ENCODE results near the gene FHAD1. TPM values are rescaled to one million over a fixed set of nuclear protein-coding genes. Genes with fewer than 3 reads are reported as not detected.

The FHAD1 gene
- total and polyA plus RNA-seq, 2 of the 13 experiments (the other 11 are each of a cell fraction or from before 2014, with no cell fraction given) = not detected

GRCh38 chr1:15206418-15207030, 40.5 kb upstream of the FHAD1 start (continued):
- TF ChIP-seq CCDC6 (CRISPR knock-in tag; IDR thresholded peaks at IDR 0.05) (no peak), ZNF343 (CRISPR knock-in tag; IDR thresholded peaks at IDR 0.05) (0 out of 2 replicates have a peak, but pooled peaks have one; percentile 31), HNRNPL (IDR thresholded peaks at IDR 0.05; ENCODE audit: low read depth, low read length) (no peak), THAP11 (CRISPR knock-in tag; IDR thresholded peaks at IDR 0.05) (0 out of 2 replicates have a peak, but pooled peaks have one; percentile 23), ZEB1 (IDR thresholded peaks at IDR 0.05; ENCODE audit: insufficient replicate concordance, low read depth) (no peak), ZNF230 (CRISPR knock-in tag; IDR thresholded peaks at IDR 0.05) (0 out of 2 replicates have a peak, but pooled peaks have one; percentile 73), DR1 (CRISPR knock-in tag; IDR thresholded peaks at IDR 0.05) (no peak), FOXP4 (CRISPR knock-in tag; IDR thresholded peaks at IDR 0.05) (peak; percentile 82), PHF8 (CRISPR knock-in tag; IDR thresholded peaks at IDR 0.05) (no peak), ZBTB8A (CRISPR knock-in tag; IDR thresholded peaks at IDR 0.05; ENCODE audit: borderline replicate concordance, low read depth) (no peak), GTF3A (CRISPR knock-in tag; conservative IDR thresholded peaks at IDR 0.05) (no peak), ZNF513 (CRISPR knock-in tag; conservative IDR thresholded peaks at IDR 0.05) (no peak), ZNF879 (CRISPR knock-in tag; IDR thresholded peaks at IDR 0.05) (no peak), GRHL1 (CRISPR knock-in tag; conservative IDR thresholded peaks at IDR 0.05) (no peak), EEA1 (CRISPR knock-in tag; IDR thresholded peaks at IDR 0.05; ENCODE audit: borderline replicate concordance) (no peak), PRPF4 (IDR thresholded peaks at IDR 0.05; ENCODE audit: low read depth, low read length, poor library complexity, severe bottlenecking) (no peak)
- TF ChIP-seq, protein P1, sequence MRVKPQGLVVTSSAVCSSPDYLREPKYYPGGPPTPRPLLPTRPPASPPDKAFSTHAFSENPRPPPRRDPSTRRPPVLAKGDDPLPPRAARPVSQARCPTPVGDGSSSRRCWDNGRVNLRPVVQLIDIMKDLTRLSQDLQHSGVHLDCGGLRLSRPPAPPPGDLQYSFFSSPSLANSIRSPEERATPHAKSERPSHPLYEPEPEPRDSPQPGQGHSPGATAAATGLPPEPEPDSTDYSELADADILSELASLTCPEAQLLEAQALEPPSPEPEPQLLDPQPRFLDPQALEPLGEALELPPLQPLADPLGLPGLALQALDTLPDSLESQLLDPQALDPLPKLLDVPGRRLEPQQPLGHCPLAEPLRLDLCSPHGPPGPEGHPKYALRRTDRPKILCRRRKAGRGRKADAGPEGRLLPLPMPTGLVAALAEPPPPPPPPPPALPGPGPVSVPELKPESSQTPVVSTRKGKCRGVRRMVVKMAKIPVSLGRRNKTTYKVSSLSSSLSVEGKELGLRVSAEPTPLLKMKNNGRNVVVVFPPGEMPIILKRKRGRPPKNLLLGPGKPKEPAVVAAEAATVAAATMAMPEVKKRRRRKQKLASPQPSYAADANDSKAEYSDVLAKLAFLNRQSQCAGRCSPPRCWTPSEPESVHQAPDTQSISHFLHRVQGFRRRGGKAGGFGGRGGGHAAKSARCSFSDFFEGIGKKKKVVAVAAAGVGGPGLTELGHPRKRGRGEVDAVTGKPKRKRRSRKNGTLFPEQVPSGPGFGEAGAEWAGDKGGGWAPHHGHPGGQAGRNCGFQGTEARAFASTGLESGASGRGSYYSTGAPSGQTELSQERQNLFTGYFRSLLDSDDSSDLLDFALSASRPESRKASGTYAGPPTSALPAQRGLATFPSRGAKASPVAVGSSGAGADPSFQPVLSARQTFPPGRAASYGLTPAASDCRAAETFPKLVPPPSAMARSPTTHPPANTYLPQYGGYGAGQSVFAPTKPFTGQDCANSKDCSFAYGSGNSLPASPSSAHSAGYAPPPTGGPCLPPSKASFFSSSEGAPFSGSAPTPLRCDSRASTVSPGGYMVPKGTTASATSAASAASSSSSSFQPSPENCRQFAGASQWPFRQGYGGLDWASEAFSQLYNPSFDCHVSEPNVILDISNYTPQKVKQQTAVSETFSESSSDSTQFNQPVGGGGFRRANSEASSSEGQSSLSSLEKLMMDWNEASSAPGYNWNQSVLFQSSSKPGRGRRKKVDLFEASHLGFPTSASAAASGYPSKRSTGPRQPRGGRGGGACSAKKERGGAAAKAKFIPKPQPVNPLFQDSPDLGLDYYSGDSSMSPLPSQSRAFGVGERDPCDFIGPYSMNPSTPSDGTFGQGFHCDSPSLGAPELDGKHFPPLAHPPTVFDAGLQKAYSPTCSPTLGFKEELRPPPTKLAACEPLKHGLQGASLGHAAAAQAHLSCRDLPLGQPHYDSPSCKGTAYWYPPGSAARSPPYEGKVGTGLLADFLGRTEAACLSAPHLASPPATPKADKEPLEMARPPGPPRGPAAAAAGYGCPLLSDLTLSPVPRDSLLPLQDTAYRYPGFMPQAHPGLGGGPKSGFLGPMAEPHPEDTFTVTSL (CRISPR knock-in tag; IDR thresholded peaks at IDR 0.05; ENCODE audit: borderline replicate concordance) = peak; percentile 75; the same call in 1 of the 2 replicates

Data from HepG2 (cell line).